Parathyroid adenoma (tissue), 2 donors: Measurements from ENCODE around the gene EEFSEC.

Experiments used
- H2AFZ ChIP-seq: fragments of 300-600 bp; sonication (generic); one replicate; pipeline ENCODE4 v1.7.0; 2017; ENCODE audit warnings: antibody characterized with exemption, mild to moderate bottlenecking
- H3K27ac ChIP-seq: fragments of 300-600 bp; sonication (generic); one replicate; pipeline ENCODE4 v1.7.0; 2017
- H3K27me3 ChIP-seq: fragments of 300-600 bp; sonication (generic); one replicate; pipeline ENCODE4 v1.7.0; 2017; ENCODE audit warnings: low read length; ENCODE audit not compliant: control insufficient read depth, insufficient read depth
- H3K36me3 ChIP-seq: fragments of 300-600 bp; sonication (generic); one replicate; pipeline ENCODE4 v1.7.0; 2017; ENCODE audit warnings: low read length; ENCODE audit not compliant: control insufficient read depth, insufficient read depth
- H3K4me1 ChIP-seq: fragments of 300-600 bp; sonication (generic); one replicate; pipeline ENCODE4 v1.7.0; 2017; ENCODE audit warnings: control low read depth
- H3K4me2 ChIP-seq: fragments of 300-600 bp; sonication (generic); one replicate; pipeline ENCODE4 v1.7.0; 2017; ENCODE audit warnings: low read length
- H3K4me3 ChIP-seq: fragments of 300-600 bp; sonication (generic); one replicate; pipeline ENCODE4 v1.7.0; 2017; ENCODE audit warnings: low read depth, low read length
- H3K79me2 ChIP-seq: fragments of 300-600 bp; sonication (generic); one replicate; pipeline ENCODE4 v1.7.0; 2017; ENCODE audit warnings: control low read depth
- H3K9ac ChIP-seq: fragments of 300-600 bp; sonication (generic); one replicate; pipeline ENCODE4 v1.7.0; 2017; ENCODE audit warnings: mild to moderate bottlenecking
- H3K9me3 ChIP-seq: fragments of 300-600 bp; sonication (generic); one replicate; pipeline ENCODE4 v1.7.0; 2017; ENCODE audit warnings: low read length; ENCODE audit not compliant: control insufficient read depth
- CTCF ChIP-seq: fragments of 300-600 bp; sonication (generic); IDR thresholded peaks from one replicate; pipeline ENCODE4 v1.7.0; 2017; ENCODE audit warnings: antibody characterized with exemption, mild to moderate bottlenecking
- donor health status: primary hyperparathyroidism.

The EEFSEC gene

DNA sequence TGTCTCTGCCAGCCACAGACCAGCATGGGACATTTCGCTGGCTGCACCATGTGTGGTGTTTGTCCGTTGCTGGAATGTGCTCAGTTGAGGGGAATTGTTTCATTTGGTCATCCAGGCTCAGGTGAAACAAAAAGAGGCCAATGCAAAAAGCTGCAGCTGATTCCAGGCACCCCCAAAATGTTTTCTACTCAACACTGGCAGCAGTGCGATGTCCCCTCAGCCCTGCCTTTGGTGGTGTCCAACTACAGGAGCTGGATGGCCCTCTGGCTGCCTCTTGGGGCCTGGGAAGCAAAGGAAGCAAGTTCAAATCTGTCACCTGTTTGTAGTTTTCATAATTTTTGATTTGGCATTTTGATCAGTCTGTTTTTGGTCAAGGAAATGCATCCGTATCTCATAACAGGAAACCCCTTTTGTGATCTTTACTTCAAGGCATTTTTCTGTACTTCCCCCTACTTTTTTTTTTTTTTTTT is 141.8 kb downstream of the EEFSEC start:
- Histone ChIP-seq H3K4me3 (no peak overlapping the region), H2AFZ (no peak overlapping the region)

GRCh38 chr3:128296469-128297251 is 143.4 kb downstream of the EEFSEC start:
- H3K4me1 ChIP-seq: no peaks in the 10 kb centered on the region
- no peaks in the 10 kb centered on the region for H3K9me3 ChIP-seq
- H3K27ac ChIP-seq: no peak overlapping the region
- H3K4me2 ChIP-seq: no peak overlapping the region
- no peaks in the 10 kb centered on the region for H3K36me3 ChIP-seq
- H3K4me3 ChIP-seq: no peak overlapping the region
- H2AFZ ChIP-seq: no peak overlapping the region
- H3K79me2 ChIP-seq: no peaks in the 10 kb centered on the region
- H3K9ac ChIP-seq: no peak overlapping the region
- no peak for TF ChIP-seq CTCF
- H3K27me3 ChIP-seq: no peaks in the 10 kb centered on the region

More for the DNA sequence above, 141.8 kb downstream of the EEFSEC start:
- TF ChIP-seq CTCF: no peak
- no peak overlapping the region for H3K9ac ChIP-seq
- no peaks in the 10 kb centered on the region for H3K79me2 ChIP-seq
- H3K4me2 ChIP-seq: no peak overlapping the region
- H3K36me3 ChIP-seq: no peaks in the 10 kb centered on the region
- H3K27me3 ChIP-seq: no peaks in the 10 kb centered on the region
- no peak overlapping the region for H3K27ac ChIP-seq
- H3K9me3 ChIP-seq: no peaks in the 10 kb centered on the region
- H3K4me1 ChIP-seq: no peaks in the 10 kb centered on the region

DNA sequence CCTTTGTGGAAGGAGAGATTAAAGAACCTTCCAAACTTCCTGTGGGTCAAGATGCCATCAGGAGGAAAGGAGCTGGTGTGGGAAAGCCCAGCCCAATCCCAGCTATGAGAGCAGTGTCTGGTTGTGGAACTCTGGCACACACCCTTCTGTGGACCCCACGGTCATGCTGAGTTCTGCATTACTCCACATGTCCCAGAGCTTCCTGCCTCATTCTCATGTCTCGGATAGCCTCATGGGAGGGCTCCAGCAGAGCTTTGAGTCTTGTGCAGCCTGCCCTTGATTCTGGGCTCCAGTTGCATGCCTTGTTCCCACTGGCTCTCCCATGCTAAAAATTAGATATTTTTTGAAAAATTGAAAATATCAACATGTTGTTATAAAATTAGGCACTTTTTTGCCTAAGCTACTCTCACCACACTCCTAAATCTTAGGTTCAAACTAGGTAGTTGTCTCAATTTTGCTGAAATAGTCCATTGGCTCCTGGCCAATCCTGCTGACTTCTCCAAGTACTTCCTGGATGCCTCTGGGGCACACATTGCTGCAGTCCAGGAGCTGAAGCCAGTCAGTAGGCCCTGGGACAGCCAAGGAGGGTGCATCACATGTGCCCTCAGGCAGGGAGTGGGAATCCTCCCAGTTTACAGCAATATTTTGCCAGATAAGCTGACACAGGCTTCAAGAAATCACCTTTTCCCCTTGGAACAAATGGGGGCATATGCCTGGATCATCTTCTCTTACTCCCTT is 144.3 kb downstream of the EEFSEC start:
- Histone ChIP-seq H3K4me1 (no peaks in the 10 kb centered on the region), H3K4me3 (no peak overlapping the region), H3K36me3 (no peaks in the 10 kb centered on the region), H3K27ac (no peak overlapping the region), H3K79me2 (no peaks in the 10 kb centered on the region), H3K9me3 (no peaks in the 10 kb centered on the region), H3K9ac (no peak overlapping the region), H3K27me3 (no peaks in the 10 kb centered on the region), H3K4me2 (no peak overlapping the region), H2AFZ (no peak overlapping the region)
- no peak for TF ChIP-seq CTCF

GRCh38 chr3:128301186-128302023 is 148.1 kb downstream of the EEFSEC start:
- no peaks in the 10 kb centered on the region for H3K9me3 ChIP-seq
- no peaks in the 10 kb centered on the region for H3K36me3 ChIP-seq
- TF ChIP-seq CTCF: no peak
- no peaks in the 10 kb centered on the region for H3K4me1 ChIP-seq
- H3K79me2 ChIP-seq: no peaks in the 10 kb centered on the region
- no peak overlapping the region for H3K4me3 ChIP-seq
- H3K4me2 ChIP-seq: no peak overlapping the region
- H3K9ac ChIP-seq: no peak overlapping the region
- H2AFZ ChIP-seq: no peak overlapping the region
- H3K27ac ChIP-seq: no peak overlapping the region
- H3K27me3 ChIP-seq: no peaks in the 10 kb centered on the region
